ENCODE results near the gene C17orf113.

C17orf113 gene

DNA sequence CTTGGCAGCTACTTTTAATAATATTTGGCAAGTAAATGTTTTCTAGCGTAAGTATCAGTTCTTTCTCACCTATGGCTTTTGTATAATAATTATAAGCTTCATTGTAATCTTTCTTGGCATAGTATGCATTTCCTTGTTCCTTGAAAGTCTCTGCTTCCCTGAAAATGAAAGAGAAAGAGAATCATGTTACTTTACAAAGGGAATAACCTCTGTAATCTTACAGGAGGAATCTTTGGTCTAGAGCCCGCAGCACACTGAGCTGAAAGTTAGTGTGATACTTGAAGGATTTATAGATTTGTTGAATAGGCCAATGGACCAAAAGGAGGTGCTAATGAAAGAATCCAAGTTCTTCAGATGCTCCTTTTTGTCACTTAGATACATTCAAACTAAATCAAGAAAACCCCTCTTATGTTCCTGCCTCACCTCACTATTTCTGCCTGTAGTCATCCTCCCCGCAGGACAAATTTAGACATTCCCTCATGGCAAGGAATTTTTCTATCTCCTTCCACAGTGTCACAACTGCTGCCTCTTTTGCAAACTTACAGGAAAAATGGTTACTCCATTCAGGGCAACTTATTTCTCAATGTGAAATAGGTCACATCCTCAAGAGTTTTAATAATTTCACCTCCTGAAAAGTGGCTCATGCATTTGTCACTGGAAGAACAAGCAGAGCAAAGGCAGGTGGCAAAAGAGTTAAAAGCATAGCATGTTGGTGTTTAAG is 49.8 kb downstream of the C17orf113 start:
- H3K9ac ChIP-seq (ENCODE audit: low read length): peak overlapping the region; percentile 12
- peaks cover 5% of the 10 kb centered on the region for H3K36me3 ChIP-seq (ENCODE audit: control insufficient read depth, insufficient read depth, low read length)

DNA sequence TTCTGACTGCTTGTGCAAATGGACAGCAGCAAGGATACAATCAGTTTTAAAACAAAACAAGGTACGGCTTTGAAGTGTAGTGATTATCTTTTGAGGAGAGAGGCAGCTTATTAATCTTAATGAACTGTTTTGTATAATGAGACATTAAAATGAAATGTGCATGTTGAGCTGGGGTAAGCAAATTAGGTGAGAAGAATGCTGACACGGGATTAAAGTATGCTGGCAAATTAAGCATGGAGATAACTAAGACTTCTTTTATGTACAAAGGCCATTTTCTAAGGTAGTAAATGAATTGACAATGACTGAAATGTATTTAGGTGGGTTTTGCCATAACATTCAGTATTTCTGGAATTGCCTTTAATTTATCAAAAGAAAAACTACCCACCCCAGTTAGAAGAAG is 51.9 kb downstream of the C17orf113 start:
- Histone ChIP-seq H3K27me3 (ENCODE audit: control insufficient read depth, insufficient read depth, low read length) (no peaks in the 10 kb centered on the region), H3K4me3 (ENCODE audit: low read length) (no peak overlapping the region), H3K9me3 (ENCODE audit: control insufficient read depth, low read length) (no peaks in the 10 kb centered on the region), H3K4me1 (ENCODE audit: control insufficient read depth, insufficient read depth, low read length) (peaks cover 29% of the 10 kb centered on the region), H3K36me3 (ENCODE audit: control insufficient read depth, insufficient read depth, low read length) (peaks cover 5% of the 10 kb centered on the region), H3K9ac (ENCODE audit: low read length) (no peak overlapping the region)

More for the DNA sequence above, 49.8 kb downstream of the C17orf113 start:
- Histone ChIP-seq H3K9me3 (ENCODE audit: control insufficient read depth, low read length) (no peaks in the 10 kb centered on the region), H3K4me1 (ENCODE audit: control insufficient read depth, insufficient read depth, low read length) (peaks cover 39% of the 10 kb centered on the region), H3K27me3 (ENCODE audit: control insufficient read depth, insufficient read depth, low read length) (no peaks in the 10 kb centered on the region), H3K4me3 (ENCODE audit: low read length) (no peak overlapping the region)

DNA sequence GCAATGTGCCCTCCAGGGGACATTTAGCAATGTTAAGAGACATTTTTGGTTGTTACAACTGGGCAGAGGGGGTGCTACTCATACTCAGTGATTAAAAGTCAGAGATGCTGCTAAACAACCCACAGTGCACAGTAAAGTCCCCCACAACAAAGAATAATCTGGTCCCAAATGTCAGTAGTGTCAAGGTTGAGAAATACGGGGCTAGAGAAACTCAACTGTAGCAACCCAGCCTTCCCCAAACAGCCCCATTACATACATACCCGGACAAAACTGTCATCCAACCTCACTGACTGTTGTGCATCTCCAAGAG is 53.6 kb downstream of the C17orf113 start:
- Histone ChIP-seq H3K27me3 (ENCODE audit: control insufficient read depth, insufficient read depth, low read length) (no peaks in the 10 kb centered on the region), H3K9me3 (ENCODE audit: control insufficient read depth, low read length) (no peaks in the 10 kb centered on the region), H3K9ac (ENCODE audit: low read length) (no peak overlapping the region), H3K4me3 (ENCODE audit: low read length) (no peak overlapping the region), H3K36me3 (ENCODE audit: control insufficient read depth, insufficient read depth, low read length) (peaks cover 5% of the 10 kb centered on the region), H3K4me1 (ENCODE audit: control insufficient read depth, insufficient read depth, low read length) (peaks cover 19% of the 10 kb centered on the region)

DNA sequence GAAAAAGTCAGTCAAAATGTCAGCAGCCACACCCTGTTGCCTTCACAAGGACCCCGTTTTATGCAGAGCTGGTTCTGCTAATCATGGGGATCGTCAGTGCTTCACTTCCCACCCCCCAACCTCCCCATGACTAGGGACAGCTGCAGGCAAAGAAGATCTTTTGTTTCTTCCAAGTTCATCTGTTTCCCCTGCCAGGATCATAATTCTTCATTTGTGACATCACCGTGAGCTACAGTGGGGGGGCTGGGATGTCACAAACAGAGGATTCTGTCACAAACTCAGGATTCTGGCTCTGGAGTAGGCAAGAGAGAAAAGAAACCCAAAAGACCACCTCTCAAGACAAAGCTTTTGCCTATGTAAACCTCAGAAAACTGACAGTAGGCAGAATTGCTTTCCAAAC is 57.8 kb downstream of the C17orf113 start:
- Histone ChIP-seq H3K4me1 (ENCODE audit: control insufficient read depth, insufficient read depth, low read length) (peaks cover 26% of the 10 kb centered on the region), H3K36me3 (ENCODE audit: control insufficient read depth, insufficient read depth, low read length) (peaks cover 16% of the 10 kb centered on the region), H3K9me3 (ENCODE audit: control insufficient read depth, low read length) (no peaks in the 10 kb centered on the region), H3K27me3 (ENCODE audit: control insufficient read depth, insufficient read depth, low read length) (no peaks in the 10 kb centered on the region), H3K9ac (ENCODE audit: low read length) (no peak overlapping the region), H3K4me3 (ENCODE audit: low read length) (no peak overlapping the region)

DNA sequence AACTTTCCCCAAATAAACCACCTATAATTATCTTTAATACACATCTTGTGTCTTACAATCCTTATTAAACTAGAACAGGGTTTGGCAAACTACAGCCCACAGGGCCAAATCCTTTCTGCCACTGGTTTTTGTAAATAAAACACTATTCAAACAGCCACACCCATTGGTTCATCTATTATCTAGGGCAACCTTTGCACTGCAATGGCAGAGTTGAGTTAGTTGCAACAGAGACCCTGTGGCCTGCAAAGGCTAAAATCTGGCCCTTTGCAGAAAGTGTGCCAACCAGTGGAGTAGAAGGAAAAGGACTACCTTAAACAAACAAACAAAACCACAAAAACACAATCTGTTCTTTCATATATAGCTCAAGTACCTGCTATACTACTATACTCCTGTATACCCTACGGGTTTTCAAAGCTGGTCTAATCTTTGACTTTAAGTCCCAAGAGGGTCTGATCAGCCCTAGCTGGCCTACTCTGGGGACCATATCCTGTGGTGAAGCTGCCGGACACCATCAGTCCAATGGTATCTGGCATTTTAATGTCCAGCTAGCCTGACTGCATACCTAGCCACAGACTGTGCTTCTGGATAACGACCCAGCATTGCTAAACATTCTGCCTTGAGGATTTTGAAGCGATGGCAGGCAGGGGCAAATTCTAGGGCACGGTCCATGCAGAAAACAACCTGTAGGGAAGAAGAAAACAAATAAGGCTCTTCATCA is 60.5 kb downstream of the C17orf113 start:
- H3K36me3 ChIP-seq (ENCODE audit: control insufficient read depth, insufficient read depth, low read length): peaks cover 11% of the 10 kb centered on the region

DNA sequence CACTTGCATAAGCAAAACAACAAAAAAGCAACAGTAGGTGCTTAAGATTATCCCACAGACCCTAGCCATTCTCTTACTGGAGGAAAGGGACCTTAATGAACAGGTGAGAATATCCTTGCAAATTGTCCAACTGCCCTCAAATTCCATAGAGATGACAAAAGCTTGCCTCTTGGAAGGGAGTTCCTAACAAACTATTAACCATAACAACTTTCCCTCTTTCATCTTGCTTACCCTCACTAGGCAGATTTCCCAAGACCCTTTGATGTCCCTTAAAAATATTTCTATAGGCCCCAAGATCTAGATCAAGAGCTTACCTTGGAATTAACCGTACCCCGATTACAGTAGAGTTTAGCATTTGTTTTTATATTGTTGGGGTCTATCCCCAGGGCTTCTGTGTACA is 62.0 kb downstream of the C17orf113 start:
- Histone ChIP-seq H3K36me3 (ENCODE audit: control insufficient read depth, insufficient read depth, low read length) (peaks cover 11% of the 10 kb centered on the region), H3K9ac (ENCODE audit: low read length) (no peak overlapping the region), H3K9me3 (ENCODE audit: control insufficient read depth, low read length) (no peaks in the 10 kb centered on the region), H3K4me1 (ENCODE audit: control insufficient read depth, insufficient read depth, low read length) (peaks cover 26% of the 10 kb centered on the region), H3K4me3 (ENCODE audit: low read length) (no peak overlapping the region), H3K27me3 (ENCODE audit: control insufficient read depth, insufficient read depth, low read length) (no peaks in the 10 kb centered on the region)

More for the DNA sequence above, 60.5 kb downstream of the C17orf113 start:
- H3K9me3 ChIP-seq (ENCODE audit: control insufficient read depth, low read length): no peaks in the 10 kb centered on the region
- no peak overlapping the region for H3K9ac ChIP-seq (ENCODE audit: low read length)
- peaks cover 26% of the 10 kb centered on the region for H3K4me1 ChIP-seq (ENCODE audit: control insufficient read depth, insufficient read depth, low read length)
- no peak overlapping the region for H3K4me3 ChIP-seq (ENCODE audit: low read length)
- H3K27me3 ChIP-seq (ENCODE audit: control insufficient read depth, insufficient read depth, low read length): no peaks in the 10 kb centered on the region

All from mucosa of stomach (tissue), 1 donor.